ENCODE data around the gene MBOAT7. TPM values are rescaled to one million over a fixed set of nuclear protein-coding genes. Genes with fewer than 3 reads are reported as not detected.

MBOAT7 gene
- total RNA-seq, 1 donor from 2014 or later = 12.0 TPM

DNA sequence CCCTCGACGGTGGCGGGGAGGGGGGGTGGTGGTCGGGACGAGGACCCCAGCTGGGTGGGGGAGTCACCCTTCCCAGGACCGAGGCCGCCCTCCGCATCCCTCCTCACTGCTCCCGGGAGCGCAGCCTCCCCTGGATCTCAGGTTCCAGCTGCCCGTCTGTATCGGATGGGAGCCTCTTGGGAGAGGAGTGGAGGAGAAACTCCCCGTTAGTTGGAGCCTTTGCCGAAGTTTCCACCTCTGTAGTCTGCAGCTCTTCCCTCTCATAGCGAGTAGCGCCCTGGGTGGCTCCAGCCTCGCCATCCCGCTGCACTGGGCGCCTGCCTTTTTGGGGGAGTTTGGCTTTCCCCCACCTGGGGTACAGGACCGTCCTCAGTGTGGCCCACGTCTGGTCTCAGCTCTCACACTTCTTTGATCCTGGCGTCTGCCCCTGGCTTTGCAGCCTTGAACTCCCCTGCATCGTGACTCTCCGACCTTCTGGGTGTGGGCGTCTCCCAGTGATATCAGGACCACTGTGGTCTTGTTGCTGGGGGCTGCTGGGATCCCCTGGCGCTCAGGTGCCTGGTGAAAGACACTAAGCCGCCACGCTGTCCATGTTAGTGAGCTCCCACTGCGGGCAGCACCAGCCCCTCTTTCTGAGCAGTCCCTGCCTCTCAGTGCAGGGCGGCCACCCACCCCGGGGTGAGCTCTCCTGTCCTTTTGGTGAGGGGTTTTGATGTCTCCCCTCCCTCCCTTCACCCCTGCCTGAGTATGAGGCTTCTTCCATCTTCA lies 50.7 kb downstream of the MBOAT7 start:
- no peak for DNase-seq

DNA sequence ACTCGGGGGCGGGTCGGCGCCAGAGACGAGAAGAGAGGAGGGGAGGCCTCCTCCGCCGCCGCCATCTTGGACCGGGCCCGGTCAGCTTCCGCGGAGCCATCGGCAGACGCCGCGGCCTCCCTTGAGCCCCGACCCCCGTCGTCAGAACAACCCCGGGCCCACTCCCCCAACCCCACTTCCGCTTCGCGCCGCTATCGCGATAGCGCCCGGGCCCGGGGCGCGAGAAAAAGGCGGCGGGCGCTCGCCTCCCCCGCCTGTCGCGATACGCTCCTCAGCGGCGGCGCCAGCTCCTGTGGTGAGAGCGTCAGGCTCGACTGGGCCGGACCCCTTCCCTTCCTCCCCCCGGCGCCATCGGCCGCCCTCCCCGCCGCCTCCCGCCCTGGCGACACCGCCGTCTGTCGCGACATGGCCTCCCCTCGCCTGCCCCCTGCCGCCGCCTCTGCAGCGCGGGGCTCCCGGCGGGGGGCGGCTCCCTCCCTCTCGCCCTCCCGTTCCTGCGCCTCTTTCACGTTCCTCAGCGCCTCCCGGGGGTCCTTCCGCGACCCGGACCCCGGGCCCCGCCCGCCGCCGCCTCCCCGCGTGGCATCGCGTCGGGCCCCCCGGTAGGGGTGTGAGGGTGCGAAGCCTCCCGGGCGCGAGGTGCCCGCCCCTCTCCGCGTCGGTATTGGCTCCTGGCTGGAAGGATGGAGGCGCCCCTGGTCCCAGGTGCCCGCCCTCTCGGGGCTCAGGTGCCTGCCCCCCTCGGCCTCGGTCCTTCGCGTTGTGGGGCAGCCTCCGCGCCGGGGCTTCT lies 51.5 kb downstream of the MBOAT7 start, which contains the start of gene CNOT3:
Gene CNOT3, plus strand, starts transcription at position 64 of the 790 bp plus-strand sequence. CDS start 5,217 bp downstream, outside the sequence.
- DNase-seq = no peak

DNA sequence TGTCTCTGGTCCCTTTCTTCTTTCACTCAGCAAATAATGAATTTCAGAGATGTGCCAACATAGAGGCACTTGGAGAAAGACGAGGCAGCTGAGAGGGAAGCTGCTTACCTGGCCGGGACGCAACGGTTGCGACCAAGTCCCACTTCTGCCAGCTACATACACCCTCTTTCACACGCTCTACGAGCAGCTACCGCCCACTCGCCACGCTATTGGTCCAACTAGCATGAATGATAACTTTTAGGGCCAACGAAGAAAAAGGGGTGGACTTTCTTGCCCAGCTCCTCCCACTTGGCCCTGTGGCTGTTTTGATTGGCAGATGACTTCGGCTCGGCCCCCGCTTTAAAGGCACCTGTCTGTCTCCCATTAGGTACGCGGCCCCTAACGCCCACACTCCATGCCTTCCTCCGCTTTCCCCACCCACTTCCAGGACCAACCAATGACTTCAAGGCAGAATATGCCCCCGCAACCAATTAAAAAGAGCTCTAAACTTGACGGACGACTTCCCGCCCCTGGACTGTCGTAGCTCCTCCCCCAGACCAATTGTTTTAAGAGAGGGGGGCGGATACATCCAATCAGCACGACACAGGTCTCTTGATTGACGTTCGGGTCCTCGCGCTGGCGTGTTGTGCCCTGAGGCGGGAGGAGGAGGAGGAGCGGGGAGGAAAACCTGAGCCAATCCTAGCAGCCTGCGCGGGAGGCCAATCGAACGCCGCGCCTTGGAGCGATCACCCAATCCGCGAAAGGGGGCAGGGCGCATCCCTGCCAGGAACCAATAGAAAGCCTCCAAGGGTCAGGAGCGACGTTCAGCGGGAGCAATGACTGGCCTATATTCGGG lies 52.3 kb downstream of the MBOAT7 start:
- peak; percentile 100 for DNase-seq

DNA sequence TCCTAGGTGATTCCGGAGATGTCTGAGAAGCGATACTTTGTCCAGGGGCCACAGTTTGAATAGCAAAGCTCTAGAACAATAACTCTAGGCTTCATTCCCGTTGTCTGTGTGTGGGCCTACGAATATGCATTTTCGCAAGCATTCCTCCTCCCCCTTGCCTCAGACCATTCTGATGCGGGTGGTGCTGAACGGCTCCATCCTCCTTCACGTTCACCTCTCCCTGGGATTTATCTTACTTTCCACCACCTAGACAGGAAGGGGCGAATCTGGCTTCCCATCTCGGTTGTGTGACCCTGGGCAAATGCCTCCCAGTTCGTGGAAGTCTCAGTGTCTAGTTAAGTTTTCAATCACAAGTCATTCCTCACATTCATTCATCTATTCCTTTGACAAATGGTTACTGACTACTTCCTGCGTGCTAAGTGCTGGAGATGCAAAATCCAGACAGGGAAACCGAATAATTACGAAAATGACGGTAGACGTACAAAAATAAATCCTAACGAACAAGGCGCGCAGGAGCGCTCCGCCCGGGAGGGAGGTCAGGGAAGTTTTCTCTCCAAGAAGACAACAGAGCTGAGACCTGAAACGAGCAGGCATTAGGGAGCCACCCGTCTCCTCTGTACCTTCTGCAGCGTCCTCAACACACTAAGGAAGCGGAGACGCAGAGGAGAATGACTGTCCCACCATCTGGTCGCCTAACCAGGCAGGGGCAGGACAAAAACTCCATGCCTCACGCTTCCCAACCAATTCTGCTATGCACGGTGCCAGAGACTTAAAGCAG lies 53.1 kb downstream of the MBOAT7 start:
- no peak for DNase-seq

DNA sequence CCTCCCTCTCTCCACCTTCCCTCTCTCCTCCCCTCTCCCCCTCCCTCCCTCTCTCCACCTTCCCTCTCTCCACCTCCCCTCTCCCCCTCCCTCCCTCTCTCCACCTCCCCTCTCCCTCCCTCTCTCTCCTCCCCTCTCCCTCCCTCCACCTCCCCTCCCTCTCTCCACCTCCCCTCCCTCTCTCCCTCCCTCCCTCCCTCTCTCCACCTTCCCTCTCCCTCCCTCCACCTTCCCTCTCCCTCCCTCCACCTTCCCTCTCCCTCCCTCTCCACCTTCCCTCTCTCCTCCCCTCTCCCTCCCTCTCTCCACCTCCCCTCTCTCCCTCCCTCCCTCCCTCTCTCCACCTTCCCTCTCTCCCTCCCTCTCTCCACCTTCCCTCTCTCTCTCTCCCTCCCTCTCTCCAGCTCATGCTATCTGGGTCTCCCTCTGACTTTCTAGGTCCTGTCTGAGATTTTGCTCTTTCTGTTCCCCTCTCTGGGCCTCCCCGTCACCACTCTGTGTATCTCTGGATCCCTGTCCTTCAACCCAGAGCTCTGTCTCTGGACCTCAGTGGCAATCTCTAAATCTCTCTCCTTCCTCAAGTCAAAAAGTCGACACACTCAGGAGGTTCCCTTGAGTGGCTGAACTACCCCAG lies 55.3 kb downstream of the MBOAT7 start:
- no peak for DNase-seq

GRCh38 chr19:54133312-54133956 lies 55.9 kb downstream of the MBOAT7 start:
- DNase-seq = peak; percentile 34

GRCh38 chr19:54129617-54129996 lies 59.8 kb downstream of the MBOAT7 start:
- DNase-seq = no peak

GRCh38 chr19:54128796-54129616 lies 60.4 kb downstream of the MBOAT7 start:
- no peak for DNase-seq

- DNase-seq = no peak
These were observed 61.0 kb downstream of the MBOAT7 start for GRCh38 chr19:54128441-54128725.

DNA sequence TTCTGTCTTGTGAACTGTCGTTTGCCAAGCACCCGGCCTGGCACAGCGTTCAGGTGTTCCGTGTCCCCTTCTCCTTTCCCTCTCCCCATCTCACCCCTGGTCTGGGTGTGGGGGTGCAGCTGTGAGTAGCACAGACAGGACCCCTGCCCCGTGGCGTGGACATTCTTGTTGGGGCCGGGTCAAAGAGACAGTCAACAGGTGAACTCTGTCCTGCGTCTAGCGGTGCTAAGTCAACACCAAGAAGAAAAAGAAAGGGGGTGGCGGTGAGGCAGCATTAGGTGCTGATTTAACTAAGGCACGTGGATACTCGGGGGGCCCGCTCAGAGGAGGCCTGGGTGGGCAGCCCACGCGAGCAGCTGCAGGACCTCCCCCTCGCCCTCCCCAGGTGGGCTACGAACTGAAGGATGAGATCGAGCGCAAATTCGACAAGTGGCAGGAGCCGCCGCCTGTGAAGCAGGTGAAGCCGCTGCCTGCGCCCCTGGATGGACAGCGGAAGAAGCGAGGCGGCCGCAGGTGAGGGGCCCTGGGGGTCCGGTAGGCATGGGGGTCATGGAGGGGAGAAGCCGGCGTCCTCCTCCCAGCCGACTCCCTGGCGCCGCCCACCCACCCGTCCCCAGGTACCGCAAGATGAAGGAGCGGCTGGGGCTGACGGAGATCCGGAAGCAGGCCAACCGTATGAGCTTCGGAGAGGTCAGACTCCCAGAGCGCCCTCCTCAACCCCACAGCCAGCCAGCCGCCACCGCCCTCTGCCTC lies 61.5 kb downstream of the MBOAT7 start:
- no peak for DNase-seq

- no peak for DNase-seq
These were observed 63.7 kb downstream of the MBOAT7 start for GRCh38 chr19:54125713-54126112.

DNA sequence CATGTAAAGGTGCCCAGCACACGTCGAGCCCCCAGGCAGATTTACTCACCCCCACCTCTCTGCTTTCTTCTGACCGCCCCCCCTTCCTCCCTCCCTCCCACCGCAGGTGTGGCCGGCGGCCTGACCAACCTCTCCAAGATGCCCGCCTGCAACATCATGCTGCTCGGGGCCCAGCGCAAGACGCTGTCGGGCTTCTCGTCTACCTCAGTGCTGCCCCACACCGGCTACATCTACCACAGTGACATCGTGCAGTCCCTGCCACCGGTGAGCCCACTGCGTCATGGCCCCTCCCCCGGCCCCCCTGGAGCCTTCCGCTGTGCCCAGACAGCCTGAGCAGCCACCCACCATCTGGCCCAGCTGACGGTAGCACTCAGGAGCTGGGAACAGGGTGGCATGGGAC lies 65.0 kb downstream of the MBOAT7 start:
- no peak for DNase-seq

GRCh38 chr19:54123682-54124081 lies 65.7 kb downstream of the MBOAT7 start:
- DNase-seq = no peak

Other genes with a start within 250 kb of the MBOAT7 start
- 0.10 TPM for gene CACNG8, start 226.6 kb downstream of the MBOAT7 start, total RNA-seq
- gene CACNG6, start 197.9 kb downstream of the MBOAT7 start, total RNA-seq = 22.2 TPM
- not detected for gene VSTM1, start 125.7 kb downstream of the MBOAT7 start, total RNA-seq
- gene TARM1, start 108.2 kb downstream of the MBOAT7 start, total RNA-seq = not detected
- gene OSCAR, start 88.8 kb downstream of the MBOAT7 start, total RNA-seq = 1.5 TPM
- 2.2 TPM for gene NDUFA3, start 86.7 kb downstream of the MBOAT7 start, total RNA-seq
- gene TFPT, start 73.9 kb downstream of the MBOAT7 start, total RNA-seq = 8.7 TPM
- 44.9 TPM for gene PRPF31, start 73.8 kb downstream of the MBOAT7 start, total RNA-seq
- 16.3 TPM for gene CNOT3, start 51.8 kb downstream of the MBOAT7 start, total RNA-seq
- gene LENG1, start 29.9 kb downstream of the MBOAT7 start, total RNA-seq = 7.5 TPM
- 4.3 TPM for gene TMC4, start 16.4 kb downstream of the MBOAT7 start, total RNA-seq
- 46.5 TPM for gene TSEN34, start 1.7 kb upstream of the MBOAT7 start, total RNA-seq
- 1,569 TPM for gene RPS9, start 11.3 kb upstream of the MBOAT7 start, total RNA-seq
- 3.0 TPM for gene LILRB3, start 33.4 kb upstream of the MBOAT7 start, total RNA-seq
- gene LILRA6, start 53.2 kb upstream of the MBOAT7 start, total RNA-seq = not detected
- gene LILRB5, start 67.7 kb upstream of the MBOAT7 start, total RNA-seq = 4.1 TPM
- gene LILRB2, start 91.5 kb upstream of the MBOAT7 start, total RNA-seq = 0.72 TPM
- gene LILRA5, start 123.6 kb upstream of the MBOAT7 start, total RNA-seq = not detected
- gene LILRA4, start 149.6 kb upstream of the MBOAT7 start, total RNA-seq = not detected
- 8.8 TPM for gene LAIR1, start 175.4 kb upstream of the MBOAT7 start, total RNA-seq
- gene TTYH1, start 225.9 kb upstream of the MBOAT7 start, total RNA-seq = 15.0 TPM

All from tongue (tissue), 2 donors.